ENCODE results near the gene TMEM61. TPM values are rescaled to one million over a fixed set of nuclear protein-coding genes. Genes with fewer than 3 reads are reported as not detected.
"Not testable (repeated sequence)": the region's sequence is repeated elsewhere in the genome, so short reads cannot be mapped to it uniquely, and the experiment has no call there.

Gene TMEM61
- polyA plus RNA-seq, 3 donors = 0.64 to 1.6 (median 1.5) TPM

DNA sequence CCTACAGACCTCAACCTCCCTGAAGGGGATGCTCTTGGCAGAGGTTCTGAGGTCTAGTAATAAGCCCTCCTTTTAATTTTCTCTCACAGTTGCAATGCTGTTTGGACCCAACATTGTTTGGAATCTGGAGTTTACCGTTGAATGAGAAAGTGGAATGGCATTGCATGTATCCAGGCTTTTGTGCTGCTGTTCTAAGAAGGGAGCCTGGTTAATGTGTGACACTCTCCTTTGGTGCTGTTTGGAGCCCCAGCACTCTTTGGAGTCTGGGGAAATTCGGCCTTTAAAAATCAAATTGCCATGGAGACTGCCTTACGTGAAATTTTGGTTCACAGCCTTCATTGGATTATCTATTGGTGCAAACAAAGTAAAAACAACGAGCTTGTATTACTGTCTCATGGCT, 23.7 kb upstream of the TMEM61 start:
- no peak for DNase-seq

- DNase-seq = no peak
These were observed 21.2 kb upstream of the TMEM61 start for GRCh38 chr1:54959241-54959640.

GRCh38 chr1:54962612-54963395, 17.6 kb upstream of the TMEM61 start:
- no peak for DNase-seq

DNA sequence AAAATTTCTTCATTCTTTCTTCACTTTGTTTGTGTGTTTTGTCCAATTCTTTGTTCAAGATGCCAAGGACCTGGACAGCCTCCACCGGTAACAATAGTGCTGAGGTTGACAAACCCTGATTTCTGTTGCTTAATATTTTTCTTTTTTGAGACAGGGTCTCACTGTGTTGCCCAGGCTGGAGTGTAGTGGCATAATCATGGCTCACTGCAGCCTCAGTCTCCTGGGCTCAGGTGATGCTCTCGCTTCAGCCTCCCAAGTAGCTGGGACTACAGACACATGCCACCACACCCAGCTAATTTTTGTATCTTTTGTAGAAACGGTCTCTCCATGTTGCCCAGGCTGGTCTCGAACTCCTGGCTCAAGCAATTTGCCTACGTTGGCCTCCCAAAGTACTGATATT, 16.6 kb upstream of the TMEM61 start:
- not testable (repeated sequence) for DNase-seq

GRCh38 chr1:54965624-54966340, 14.6 kb upstream of the TMEM61 start:
- no peak for DNase-seq

GRCh38 chr1:54967372-54967771, 13.1 kb upstream of the TMEM61 start:
- DNase-seq = no peak

DNA sequence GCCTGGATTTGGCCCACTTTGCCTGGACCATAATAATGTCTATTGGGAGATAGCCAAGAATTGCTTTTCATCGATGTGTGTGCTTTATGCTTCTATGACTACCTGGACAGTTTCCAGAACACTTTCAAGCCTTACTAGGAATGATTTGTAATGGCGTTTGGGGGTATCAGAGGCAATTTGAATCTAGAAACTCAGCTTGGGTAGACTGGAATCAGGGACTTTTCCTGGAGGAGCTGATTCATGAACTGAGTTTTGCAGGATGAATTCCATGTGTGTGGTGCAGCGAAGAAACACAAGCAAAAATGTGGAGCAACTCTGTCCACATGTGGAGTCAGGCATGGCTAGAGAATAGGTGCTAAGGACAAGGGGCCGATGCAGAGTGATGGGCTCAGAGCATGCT, 11.9 kb upstream of the TMEM61 start:
- DNase-seq = no peak

DNA sequence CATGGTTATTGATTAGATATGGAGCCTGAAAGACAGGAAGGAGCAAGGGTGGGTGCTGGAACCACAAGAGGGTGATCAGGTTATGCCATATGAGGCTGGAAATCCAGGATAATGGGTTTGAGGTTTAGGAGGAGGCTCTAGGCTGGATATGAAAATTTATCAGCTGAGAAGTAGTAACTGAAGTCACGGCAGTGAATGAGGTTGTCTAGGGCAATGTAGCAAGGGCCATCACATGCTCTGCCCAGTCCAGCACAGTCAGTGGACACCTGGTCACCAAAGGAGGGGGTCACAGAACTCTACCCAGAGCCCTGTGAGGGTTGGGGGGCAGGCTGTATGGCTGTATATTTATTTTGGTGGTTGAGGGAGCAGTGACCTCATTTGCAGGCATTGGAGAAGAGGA, 10.5 kb upstream of the TMEM61 start:
- DNase-seq = no peak

GRCh38 chr1:54970901-54971300, 9.5 kb upstream of the TMEM61 start:
- DNase-seq = no peak

DNA sequence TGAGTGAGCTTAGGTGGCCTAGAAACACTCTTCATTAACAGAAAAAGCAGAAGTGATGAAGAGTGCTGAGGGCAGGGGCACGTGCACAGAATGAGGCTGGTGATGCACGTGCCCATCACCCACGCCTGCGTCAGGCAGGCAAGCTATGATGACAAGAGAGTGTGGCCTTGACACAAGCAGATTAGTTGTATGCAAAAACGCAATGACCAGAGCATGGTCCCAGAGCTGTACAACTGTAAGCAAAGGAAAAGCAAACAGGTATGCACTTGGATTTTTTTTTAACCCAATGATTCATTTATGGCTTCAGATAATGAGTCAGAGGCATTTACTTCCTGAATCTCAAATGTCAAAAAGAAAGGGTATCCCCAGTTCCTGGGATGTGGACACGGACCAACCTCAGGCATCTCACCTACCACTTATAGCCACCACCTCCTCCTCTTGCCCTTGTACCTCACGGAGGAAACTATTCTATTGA, 9.1 kb upstream of the TMEM61 start:
- no peak for DNase-seq

DNA sequence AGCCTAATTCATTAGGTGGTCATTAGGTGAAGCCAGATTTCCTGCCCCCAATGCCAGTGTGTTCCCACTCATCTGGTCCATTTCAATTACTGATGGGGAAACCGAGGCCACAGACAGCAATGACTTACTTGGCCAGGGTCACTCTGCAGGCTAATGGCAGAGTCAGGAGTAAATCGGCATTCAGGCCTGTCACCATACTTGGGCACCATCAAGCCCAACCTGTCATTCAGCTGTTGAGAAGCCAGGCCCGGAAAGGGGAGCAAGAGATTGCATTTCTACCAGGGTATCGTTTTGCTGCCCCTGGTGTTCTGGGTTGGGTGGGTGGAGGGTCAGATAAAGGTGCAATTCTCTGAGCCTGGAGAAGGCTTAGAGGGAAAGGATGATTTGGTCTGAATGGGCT, 8.0 kb upstream of the TMEM61 start:
- DNase-seq = no peak

- no peak for DNase-seq
These were observed 7.1 kb upstream of the TMEM61 start for GRCh38 chr1:54973205-54973921.

GRCh38 chr1:54975356-54976108, 4.9 kb upstream of the TMEM61 start:
- DNase-seq = no peak

- DNase-seq = no peak
These were observed 3.7 kb upstream of the TMEM61 start for GRCh38 chr1:54976747-54977146.

- no peak for DNase-seq
These were observed 2.7 kb upstream of the TMEM61 start for GRCh38 chr1:54977533-54978297.

- DNase-seq = no peak
These were observed 1.7 kb upstream of the TMEM61 start for GRCh38 chr1:54978528-54979326.

GRCh38 chr1:54979327-54979891, 1.0 kb upstream of the TMEM61 start:
- no peak for DNase-seq

DNA sequence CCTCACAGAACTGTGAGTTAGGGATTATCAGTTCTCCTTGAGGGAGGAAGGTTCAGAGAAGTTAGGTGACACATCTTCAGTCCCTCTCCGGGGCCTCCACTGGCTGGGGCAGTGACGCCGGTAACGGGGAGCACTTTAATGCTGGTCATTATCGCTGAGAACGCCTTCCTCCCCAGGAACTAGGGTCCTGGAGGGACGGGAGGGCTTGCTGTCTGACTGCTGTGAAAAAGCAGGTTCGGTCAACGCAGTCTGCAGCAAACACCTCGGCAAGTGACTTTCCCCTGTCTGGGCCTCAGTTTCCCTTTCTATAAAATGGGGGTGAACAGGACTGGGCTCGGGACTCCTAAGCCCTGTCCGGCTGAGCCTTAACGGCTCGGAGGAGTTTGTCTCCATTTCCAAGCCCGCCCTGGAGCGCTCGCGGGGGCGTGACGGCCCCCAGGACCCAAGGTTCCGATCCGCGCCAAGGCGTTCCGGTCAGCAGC, 341 bp upstream of the TMEM61 start:
- no peak for DNase-seq

DNA sequence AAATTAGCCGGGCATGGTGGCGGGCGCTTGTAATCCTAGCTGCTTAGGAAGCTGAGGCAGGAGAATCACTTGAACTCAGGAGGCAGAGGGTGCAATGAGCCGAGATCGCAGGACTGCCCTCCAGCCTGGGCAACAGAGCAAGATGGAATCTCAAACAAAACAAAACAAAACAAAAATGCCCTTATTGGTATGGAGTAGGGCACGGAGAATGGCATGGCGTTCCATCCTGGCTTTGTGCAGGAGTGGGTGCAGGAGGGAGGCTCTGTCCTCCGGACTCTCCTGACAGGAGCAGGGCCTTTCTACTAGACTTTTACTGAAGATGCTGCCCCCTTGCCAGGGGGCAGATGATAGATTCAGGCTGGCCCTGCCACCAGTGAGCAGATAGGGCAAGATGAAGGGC, 1.0 kb downstream of the TMEM61 start:
- DNase-seq = no peak

DNA sequence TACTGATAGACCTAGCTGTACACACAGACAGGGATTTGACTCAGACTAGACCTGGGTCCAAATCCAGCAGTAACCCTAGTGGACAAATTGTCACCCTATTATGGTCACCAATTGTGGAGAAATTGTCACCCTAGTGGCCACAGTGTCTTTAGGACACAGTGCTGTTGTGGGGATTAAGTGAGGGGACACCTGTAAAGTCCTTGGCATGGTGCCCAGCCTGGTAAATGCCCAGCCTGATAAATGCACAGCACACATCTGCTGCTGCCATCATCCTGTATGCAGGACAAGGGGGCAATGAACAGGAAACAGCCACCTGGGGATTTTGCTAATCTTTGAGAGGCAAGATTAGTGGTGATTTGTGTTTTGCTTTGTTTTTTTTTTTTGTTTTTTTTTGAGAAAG, 2.3 kb downstream of the TMEM61 start:
- DNase-seq = no peak
